GM12872 (cell line): ENCODE data around the gene PHF12.

Source experiments
- TF ChIP-seq, protein P1 (sequence below): IDR thresholded peaks from 3 replicates; pipeline ENCODE4 v1.5.1; 2011; ENCODE audit warnings: low read depth, mild to moderate bottlenecking, low read length, moderate library complexity; ENCODE audit not compliant: insufficient read depth

The PHF12 gene

DNA sequence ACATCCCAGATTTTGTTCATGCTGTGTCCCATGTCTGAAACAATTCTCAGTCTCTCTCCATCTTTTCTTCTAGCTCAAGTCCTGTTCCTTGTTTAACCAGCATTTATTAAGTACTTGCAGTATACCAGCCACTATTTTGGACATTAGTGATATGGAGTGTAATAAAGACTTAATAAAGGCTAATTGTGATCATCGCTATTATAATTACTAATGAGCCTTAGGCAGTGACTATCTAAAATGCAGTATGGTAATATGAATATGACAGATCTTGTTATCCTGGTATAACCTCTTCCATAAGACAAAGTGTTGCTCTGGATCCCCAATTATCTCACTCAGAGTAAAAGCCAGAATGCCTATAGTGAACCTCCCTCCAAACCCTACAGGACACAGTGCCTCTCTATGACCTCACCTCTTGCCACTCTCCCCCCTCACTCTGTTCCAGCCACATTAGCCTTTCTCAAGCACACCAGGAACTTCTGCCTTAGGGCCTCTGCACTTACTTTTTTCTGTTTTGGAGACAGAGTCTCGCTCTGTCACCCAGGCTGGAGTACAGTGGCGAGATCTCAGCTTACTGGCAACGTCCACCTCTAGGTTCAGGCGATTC lies 52.0 kb downstream of the PHF12 start:
- TF ChIP-seq, protein P1, sequence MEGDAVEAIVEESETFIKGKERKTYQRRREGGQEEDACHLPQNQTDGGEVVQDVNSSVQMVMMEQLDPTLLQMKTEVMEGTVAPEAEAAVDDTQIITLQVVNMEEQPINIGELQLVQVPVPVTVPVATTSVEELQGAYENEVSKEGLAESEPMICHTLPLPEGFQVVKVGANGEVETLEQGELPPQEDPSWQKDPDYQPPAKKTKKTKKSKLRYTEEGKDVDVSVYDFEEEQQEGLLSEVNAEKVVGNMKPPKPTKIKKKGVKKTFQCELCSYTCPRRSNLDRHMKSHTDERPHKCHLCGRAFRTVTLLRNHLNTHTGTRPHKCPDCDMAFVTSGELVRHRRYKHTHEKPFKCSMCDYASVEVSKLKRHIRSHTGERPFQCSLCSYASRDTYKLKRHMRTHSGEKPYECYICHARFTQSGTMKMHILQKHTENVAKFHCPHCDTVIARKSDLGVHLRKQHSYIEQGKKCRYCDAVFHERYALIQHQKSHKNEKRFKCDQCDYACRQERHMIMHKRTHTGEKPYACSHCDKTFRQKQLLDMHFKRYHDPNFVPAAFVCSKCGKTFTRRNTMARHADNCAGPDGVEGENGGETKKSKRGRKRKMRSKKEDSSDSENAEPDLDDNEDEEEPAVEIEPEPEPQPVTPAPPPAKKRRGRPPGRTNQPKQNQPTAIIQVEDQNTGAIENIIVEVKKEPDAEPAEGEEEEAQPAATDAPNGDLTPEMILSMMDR: no peak

- TF ChIP-seq, protein P1: no peak
Observed at GRCh38 chr17:28898527-28898955, 52.8 kb downstream of the PHF12 start.

GRCh38 chr17:28897769-28898526 lies 53.4 kb downstream of the PHF12 start:
- TF ChIP-seq, protein P1: no peak

DNA sequence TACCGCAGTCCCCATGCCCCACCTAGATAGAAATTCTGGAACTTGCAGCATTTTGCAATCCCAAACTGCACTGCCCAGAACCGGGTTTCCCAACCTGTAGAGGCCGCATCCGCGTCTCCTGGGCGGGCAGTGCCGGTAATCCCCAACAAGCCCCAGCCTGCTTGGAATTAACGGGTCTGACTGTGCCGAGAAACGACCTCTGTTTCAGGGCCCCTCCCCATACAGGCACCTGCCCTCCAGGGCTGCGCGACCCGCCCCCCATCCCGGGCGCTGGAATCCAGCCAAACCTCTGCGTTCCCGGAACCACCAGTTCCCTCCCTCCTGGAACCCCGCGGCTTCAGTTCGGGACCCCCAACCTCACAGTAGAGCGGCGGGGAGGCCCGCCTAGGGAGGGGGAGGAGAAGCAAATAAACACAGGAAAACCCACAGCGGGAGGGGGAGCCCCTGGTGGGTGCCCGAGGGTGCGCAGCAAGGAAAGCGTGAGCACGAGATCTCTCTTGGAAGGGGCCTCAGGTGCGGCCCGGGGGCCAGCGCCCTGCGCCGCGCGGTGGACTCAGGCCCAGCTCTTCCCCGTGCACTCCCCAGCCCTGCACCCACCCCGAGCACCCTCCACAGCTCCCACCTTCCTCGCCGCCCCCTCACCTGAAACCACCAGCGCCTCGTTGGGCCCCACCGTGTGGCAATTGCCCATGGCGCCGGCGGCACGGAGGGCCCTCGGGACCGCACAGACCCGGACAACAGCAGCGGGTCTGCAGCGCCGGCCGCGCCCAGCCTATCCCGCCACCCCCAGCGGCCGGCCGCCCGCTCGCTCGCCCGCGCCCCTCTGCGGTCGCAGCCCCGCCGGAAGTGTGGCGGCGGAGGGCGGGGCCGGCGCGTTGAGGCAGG lies 54.2 kb downstream of the PHF12 start, which contains the start of gene FLOT2:
TSS of gene FLOT2 (minus strand) at position 850 of the 885 bp plus-strand sequence. CDS start at position 691, 159 bp downstream.
- TF ChIP-seq, protein P1: peak; percentile 42; the same call in 2 of the 3 replicates

- TF ChIP-seq, protein P1: no peak
Observed at GRCh38 chr17:28896491-28896883, 54.8 kb downstream of the PHF12 start.

DNA sequence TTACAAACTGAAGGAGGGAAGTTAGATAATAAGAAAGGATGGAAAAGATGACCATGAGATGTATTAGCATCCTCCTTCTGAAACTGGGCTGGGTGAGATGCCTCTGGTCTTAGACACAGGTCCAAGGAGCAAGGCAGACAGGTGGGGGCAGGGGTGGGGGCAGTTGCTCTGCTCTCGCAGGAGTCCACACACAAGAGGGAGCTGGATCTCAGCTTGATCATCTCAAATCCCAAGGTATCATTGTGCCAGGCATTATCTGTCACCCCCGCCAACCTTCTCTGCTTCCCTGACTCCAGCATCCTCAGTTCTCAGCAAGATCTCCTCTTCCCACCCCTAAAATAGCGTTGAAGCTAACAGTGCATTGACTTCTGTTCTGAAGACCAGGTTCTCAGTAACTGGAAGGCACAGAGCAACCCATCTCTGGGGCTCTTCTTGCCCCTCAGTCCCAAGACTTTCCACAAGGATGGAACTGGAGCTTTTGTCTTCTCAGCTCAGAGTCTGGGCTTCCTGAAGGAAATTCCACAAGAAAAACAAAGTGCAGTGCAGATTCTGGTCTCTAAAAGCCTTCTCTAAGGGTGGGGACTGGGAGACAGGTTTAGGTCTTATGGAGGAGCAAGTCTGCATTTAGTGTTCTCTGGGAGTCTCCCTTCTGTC lies 55.4 kb downstream of the PHF12 start:
- TF ChIP-seq, protein P1: no peak
